ENCODE data around the gene ZNF583. TPM values are rescaled to one million over a fixed set of nuclear protein-coding genes. Genes with fewer than 3 reads are reported as not detected.

The ZNF583 gene
- total and polyA plus RNA-seq, 11 donors = 3.3 to 7.9 (median 5.2) TPM

GRCh38 chr19:56405062-56405461 lies 930 bp downstream of the ZNF583 start:
- no peak for TF ChIP-seq CTCF (IDR thresholded peaks at IDR 0.05)
- TF ChIP-seq POLR2A (IDR thresholded peaks at IDR 0.05) = no peak
- Histone ChIP-seq H3K4me3 (peak overlapping the region in 8 of 12 donors; percentile 69 to 91 (median 74)), H3K9me3 (peaks cover 0 to 72% (median 42%) of the 10 kb centered on the region in 12 donors), H3K27me3 (no peaks in the 10 kb centered on the region), H3K36me3 (peaks cover 0 to 36% (median 34%) of the 10 kb centered on the region in 9 donors), H3K4me1 (peaks cover 0 to 19% (median 14%) of the 10 kb centered on the region in 12 donors), H3K27ac (no peak overlapping the region)
- 95 to 99% (median 96%) methylated on average over 4 of the region's 4 CpGs for WGBS, 4 donors
- ATAC-seq (no peak), DNase-seq (no peak)
- intact Hi-C loops (cut with DNase I) = loop anchor here in 4 of 10 donors (1.0 to 10.0 kb wide), 4 partner anchors 70 to 160 kb away; partner anchors contain the start of genes ZNF667 (in 2 of the 4), ZFP28 (in 1 of the 4), ZNF470 (in 1 of the 4) and ZNF471 (in 1 of the 4)

GRCh38 chr19:56423276-56423984 lies 19.3 kb downstream of the ZNF583 start:
- H3K4me3 ChIP-seq = no peak overlapping the region
- peaks cover 2 to 78% (median 39%) of the 10 kb centered on the region in 9 donors for H3K36me3 ChIP-seq
- intact Hi-C loops (cut with DNase I) = no loop called here
- H3K9me3 ChIP-seq = peaks cover 29 to 100% (median 100%) of the 10 kb centered on the region in 12 donors
- no peak for ATAC-seq
- no peak for TF ChIP-seq CTCF (IDR thresholded peaks at IDR 0.05)
- no peak for DNase-seq
- H3K27me3 ChIP-seq = no peaks in the 10 kb centered on the region
- H3K4me1 ChIP-seq = no peaks in the 10 kb centered on the region
- H3K27ac ChIP-seq = no peak overlapping the region
- 92 to 99% (median 95%) methylated on average over 5 of the region's 5 CpGs for WGBS, 4 donors

- Histone ChIP-seq H3K27me3 (no peaks in the 10 kb centered on the region), H3K27ac (no peak overlapping the region), H3K4me3 (no peak overlapping the region), H3K4me1 (no peaks in the 10 kb centered on the region), H3K9me3 (peaks cover 29 to 100% (median 100%) of the 10 kb centered on the region in 12 donors), H3K36me3 (peaks cover 2 to 73% (median 37%) of the 10 kb centered on the region in 9 donors)
- intact Hi-C loops (cut with DNase I) = no loop called here
- TF ChIP-seq CTCF (IDR thresholded peaks at IDR 0.05) = no peak
- TF ChIP-seq POLR2A (IDR thresholded peaks at IDR 0.05) = no peak
- DNase-seq (no peak), ATAC-seq (no peak)
- WGBS, 4 donors = 82 to 97% (median 91%) methylated on average over 1 of the region's 1 CpG
Observed at GRCh38 chr19:56423985-56424353, 19.8 kb downstream of the ZNF583 start.

- Histone ChIP-seq H3K36me3 (peaks cover 0 to 52% (median 13%) of the 10 kb centered on the region in 9 donors), H3K27me3 (no peaks in the 10 kb centered on the region), H3K9me3 (peaks cover 3 to 87% (median 83%) of the 10 kb centered on the region in 12 donors), H3K4me3 (no peak overlapping the region), H3K27ac (no peak overlapping the region), H3K4me1 (no peaks in the 10 kb centered on the region)
- intact Hi-C loops (cut with DNase I) = no loop called here
- ATAC-seq (no peak), DNase-seq (no peak)
- no peak for TF ChIP-seq POLR2A (IDR thresholded peaks at IDR 0.05)
- no peak for TF ChIP-seq CTCF (IDR thresholded peaks at IDR 0.05)
- 95 to 98% (median 97%) methylated on average over 8 of the region's 8 CpGs for WGBS, 4 donors
Observed at GRCh38 chr19:56441206-56441792, 37.2 kb downstream of the ZNF583 start.

Measured in heart left ventricle (tissue), 16 donors.